Placental pericyte (primary cell): ENCODE measurements around the gene HS3ST5. TPM values are rescaled to one million over a fixed set of nuclear protein-coding genes. Genes with fewer than 3 reads are reported as not detected.

ENCODE experiments used
- small RNA-seq: library from RNA; depleted of rRNA; stranded (forward); fragments of <200 nt; gene quantifications from one replicate; pipeline ENCODE3, GENCODE V24; 2012; ENCODE audit warnings: low replicate concordance
- total RNA-seq: library from RNA; depleted of rRNA; stranded (reverse); fragments of >200 nt; gene quantifications from 2 replicates; pipeline ENCODE4 v1.2.3, GENCODE V29; 2012

Gene HS3ST5
- total RNA-seq: 0.14 TPM in 1 of 2 replicates, not detected in the other

DNA sequence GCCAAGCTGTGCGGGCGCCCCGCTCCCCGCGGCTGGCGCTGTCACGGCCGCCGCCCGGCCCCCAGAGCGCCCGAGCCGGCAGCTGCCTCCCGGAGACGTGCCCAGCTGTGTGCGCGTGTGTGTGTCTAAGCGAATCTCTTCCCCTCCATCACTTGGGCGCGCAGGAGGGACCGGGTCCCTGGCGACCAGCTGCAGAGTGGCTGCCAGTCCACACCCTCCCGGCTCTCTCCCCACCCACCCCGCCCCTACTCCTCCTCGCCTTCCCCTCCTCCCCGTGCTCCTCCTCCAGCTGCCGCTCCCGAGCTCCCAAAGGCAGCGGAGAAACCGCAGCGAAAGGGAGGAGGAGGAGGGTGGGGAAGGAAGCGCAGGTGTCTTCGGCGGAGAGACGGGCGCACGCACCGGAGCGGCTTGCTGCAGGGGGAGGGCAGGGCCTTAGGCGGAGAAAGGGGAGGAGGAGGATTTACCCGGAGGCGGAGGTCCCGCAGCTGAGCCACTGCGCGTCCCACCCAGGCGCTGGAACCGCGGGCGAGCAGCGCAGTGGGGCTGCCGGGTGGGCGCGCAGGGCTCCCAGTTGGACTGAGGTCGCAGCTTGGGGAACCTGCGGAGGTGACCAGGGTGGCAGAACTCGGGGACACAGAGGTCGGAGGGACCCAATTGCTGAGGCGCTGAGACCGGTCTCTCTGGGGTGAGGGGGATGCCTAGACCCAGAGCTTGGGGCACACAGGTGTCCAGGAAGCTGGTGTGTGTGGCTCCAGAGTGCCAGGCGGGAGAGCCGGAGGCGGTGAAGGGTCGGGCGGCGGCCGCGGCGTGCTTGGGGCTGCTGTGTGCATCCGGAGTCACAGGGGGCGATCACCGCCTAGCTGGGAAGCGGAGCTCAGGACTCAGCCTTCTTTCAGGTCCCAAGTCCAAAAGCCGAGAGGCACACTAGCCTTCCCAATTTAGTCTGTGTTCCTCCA lies at the start of gene HS3ST5:
Gene HS3ST5 (minus strand): TSS at position 198 of the 956 bp plus-strand sequence. CDS start 280,178 bp downstream, outside the sequence.

Small RNA genes lying within 50 kb of the gene (small RNA-seq; reads per million reads assigned to genes)
- gene RNA5SP213: not detected
